K562 (cell line): ENCODE results near the gene KLHL35. TPM values are rescaled to one million over a fixed set of nuclear protein-coding genes. Genes with fewer than 3 reads are reported as not detected.

ENCODE experiments used
- ATF1 ChIP-seq, 2 experiments: fragments of 450-650 bp in 1 of 2; IDR thresholded peaks; 2 replicates each; pipeline ENCODE4 v1.6.1; 2016; ENCODE audit warnings: missing compliant biosample characterization in 1 of 2, missing genetic modification characterization in 1 of 2
- BRCA1 ChIP-seq, 2 experiments: fragments of 450-650 bp in 1 of 2; sonication (generic) in 1 of 2; formaldehyde crosslinking in 1 of 2; IDR thresholded peaks; 2 replicates each; pipeline versions ENCODE4 v1.5.0 to v1.6.1; 2017 to 2020; ENCODE audit warnings: mild to moderate bottlenecking in 1 of 2, missing genetic modification reagents in 1 of 2
- GTF3C2 ChIP-seq: IDR thresholded peaks from 3 replicates; pipeline ENCODE4 v1.6.1; 2011; ENCODE audit warnings: borderline replicate concordance, mild to moderate bottlenecking, moderate library complexity; ENCODE audit not compliant: insufficient read length; ENCODE audit errors: extremely low read depth
- RBFOX2 ChIP-seq: fragments of 200-400 bp; formaldehyde crosslinking; IDR thresholded peaks from 2 replicates; pipeline ENCODE4 v1.6.1; 2017; ENCODE audit warnings: low read depth, mild to moderate bottlenecking, low read length, moderate library complexity
- ZNF12 ChIP-seq: sonication (generic); formaldehyde crosslinking; IDR thresholded peaks from 2 replicates; pipeline ENCODE4 v1.4.0; 2020; ENCODE audit warnings: mild to moderate bottlenecking, missing genetic modification reagents
- polyA plus RNA-seq, 8 experiments: library from polyadenylated mRNA; depleted of rRNA in 4 of 8; stranded (reverse) in 5 of 8; unstranded in 3 of 8; fragments of >200 nt; fragmentation: Nextera tagmentation in 2 of 8; fragmentation: Illumina TruSeq in 1 of 8; extraction: Ambion mirVana in 2 of 8; extraction: Trizol in 1 of 8; gene quantifications; 2 replicates each; pipeline versions ENCODE4 v1.2.1 to v1.2.3, GENCODE V29; 2011 to 2014; ENCODE audit warnings: inconsistent platforms in 1 of 8, missing spikeins in 1 of 8
- total RNA-seq, 7 experiments: library from RNA; depleted of rRNA in 6 of 7; stranded (reverse); fragments of >200 nt in 6 of 7; fragmentation: Illumina TruSeq in 2 of 7; extraction: Trizol in 2 of 7; gene quantifications; 2 replicates each; pipeline versions ENCODE4 v1.2.1 to v1.2.3, GENCODE V29; 2011 to 2021; ENCODE audit warnings: low replicate concordance in 1 of 7

KLHL35 gene
- total and polyA plus RNA-seq, 9 of the 15 experiments (the other 6 are each of a cell fraction or from before 2014, with no cell fraction given): not detected

- no peak for TF ChIP-seq GTF3C2
- no peak for TF ChIP-seq BRCA1 (IDR thresholded peaks at IDR 0.05)
- TF ChIP-seq BRCA1 (CRISPR knock-in tag; IDR thresholded peaks at IDR 0.05): no peak
- TF ChIP-seq ZNF12 (CRISPR knock-in tag): no peak
- peak; percentile 61; the same call in 1 of the 2 replicates for TF ChIP-seq RBFOX2
- TF ChIP-seq ATF1 (CRISPR knock-in tag; IDR thresholded peaks at IDR 0.05): no peak
- no peak for TF ChIP-seq ATF1 (tag; IDR thresholded peaks at IDR 0.05)
Measured at GRCh38 chr11:75402002-75402773, 30.8 kb downstream of the KLHL35 start (continued).
